HEK293 (cell line): ENCODE data around the gene IL18RAP.

Experiments used
- CTCF ChIA-PET: fragments of 350-600 bp; formaldehyde crosslinking; extraction: SDS; loops from one replicate; lab custom pipeline; 2021; ENCODE audit warnings: antibody characterized with exemption; lab: Yijun Ruan, JAX
- POLR2A ChIA-PET: fragments of 300-600 bp; formaldehyde crosslinking; extraction: SDS; loops from one replicate; lab custom pipeline; 2020; ENCODE audit warnings: antibody characterized with exemption, inconsistent platforms; lab: Yijun Ruan, JAX
- H3K27ac ChIP-seq: fragments of 200-500 bp; sonication (Bioruptor generic); 2 replicates; pipeline ENCODE4 v1.5.1; 2014; ENCODE audit warnings: low read depth, low read length, control low read depth, inconsistent platforms; ENCODE audit errors: extremely low read depth
- H3K36me3 ChIP-seq, 2 experiments: fragments of 200-500 bp in 1 of 2; sonication (Bioruptor generic) in 1 of 2; 1 replicate in 1 of 2; 2 replicates in 1 of 2; pipeline ENCODE4 v1.5.1; 2014 to 2017; ENCODE audit warnings: inconsistent platforms in 2 of 2, low read length in 2 of 2; ENCODE audit not compliant: control insufficient read depth in 2 of 2, insufficient read depth in 1 of 2
- H3K4me1 ChIP-seq: fragments of 200-500 bp; sonication (Bioruptor generic); 2 replicates; pipeline ENCODE4 v1.5.1; 2014; ENCODE audit warnings: mild to moderate bottlenecking, low read length, inconsistent platforms; ENCODE audit not compliant: control insufficient read depth, insufficient read depth
- H3K4me3 ChIP-seq: 2 replicates; pipeline ENCODE4 v1.5.1; 2011; ENCODE audit warnings: low read depth, mild to moderate bottlenecking, control low read depth, low read length, moderate library complexity
- H3K9me3 ChIP-seq: fragments of 200-500 bp; sonication (Bioruptor generic); 2 replicates; pipeline ENCODE4 v1.5.1; 2014; ENCODE audit warnings: low read depth, low read length, inconsistent platforms; ENCODE audit not compliant: control insufficient read depth, insufficient read depth
- KLF8 ChIP-seq: fragments of 450-650 bp; formaldehyde crosslinking; IDR thresholded peaks from 2 replicates; pipeline ENCODE4 v1.5.1; 2016; ENCODE audit warnings: missing biosample characterization, missing genetic modification characterization
- MYNN ChIP-seq: fragments of 450-650 bp; formaldehyde crosslinking; IDR thresholded peaks from 2 replicates; pipeline ENCODE4 v1.5.1; 2016; ENCODE audit warnings: missing biosample characterization, missing genetic modification characterization, borderline replicate concordance
- SALL2 ChIP-seq: fragments of 450-650 bp; formaldehyde crosslinking; IDR thresholded peaks from 2 replicates; pipeline ENCODE4 v1.5.0; 2017; ENCODE audit warnings: missing biosample characterization, mild to moderate bottlenecking, missing genetic modification characterization, borderline replicate concordance
- SP3 ChIP-seq: fragments of 450-650 bp; formaldehyde crosslinking; IDR thresholded peaks from 2 replicates; pipeline ENCODE4 v1.5.1; 2016; ENCODE audit warnings: missing biosample characterization, missing genetic modification characterization
- ZFHX2 ChIP-seq: fragments of 450-650 bp; formaldehyde crosslinking; conservative IDR thresholded peaks from 2 replicates; pipeline ENCODE4 v1.5.1; 2016; ENCODE audit warnings: missing biosample characterization, missing genetic modification characterization
- ZNF211 ChIP-seq: fragments of 450-650 bp; formaldehyde crosslinking; IDR thresholded peaks from 2 replicates; pipeline ENCODE4 v1.5.1; 2016; ENCODE audit warnings: low read depth, missing biosample characterization, missing genetic modification characterization
- ZNF274 ChIP-seq, 2 experiments: fragments of 200-500 bp in 1 of 2; fragments of 450-650 bp in 1 of 2; sonication (Bioruptor generic) in 1 of 2; formaldehyde crosslinking in 1 of 2; IDR thresholded peaks; 2 replicates each; pipeline versions ENCODE4 v1.5.1 to v1.6.1; 2014 to 2016; ENCODE audit warnings: borderline replicate concordance in 1 of 2, inconsistent platforms in 1 of 2, low read length in 1 of 2, missing biosample characterization in 1 of 2, missing genetic modification characterization in 1 of 2
- ZNF521 ChIP-seq: fragments of 450-650 bp; formaldehyde crosslinking; IDR thresholded peaks from 2 replicates; pipeline ENCODE4 v1.5.1; 2017; ENCODE audit warnings: missing biosample characterization, mild to moderate bottlenecking, missing genetic modification characterization
- ZNF549 ChIP-seq: fragments of 450-650 bp; IDR thresholded peaks from 2 replicates; pipeline ENCODE4 v1.5.1; 2018; ENCODE audit warnings: missing biosample characterization, missing genetic modification characterization, mild to moderate bottlenecking, inconsistent platforms, moderate library complexity
- ZNF585B ChIP-seq: fragments of 450-650 bp; formaldehyde crosslinking; IDR thresholded peaks from 2 replicates; pipeline ENCODE4 v1.5.1; 2016; ENCODE audit warnings: missing biosample characterization, missing genetic modification characterization
- ZNF596 ChIP-seq: fragments of 450-650 bp; IDR thresholded peaks from 2 replicates; pipeline ENCODE4 v1.5.0; 2018; ENCODE audit warnings: missing biosample characterization, mild to moderate bottlenecking, missing genetic modification characterization, moderate library complexity
- ZNF747 ChIP-seq: fragments of 450-650 bp; formaldehyde crosslinking; IDR thresholded peaks from 2 replicates; pipeline ENCODE4 v1.5.1; 2016; ENCODE audit warnings: missing biosample characterization, missing genetic modification characterization
- TF ChIP-seq, protein P1 (sequence below): fragments of 450-650 bp; formaldehyde crosslinking; IDR thresholded peaks from 2 replicates; pipeline ENCODE4 v1.5.1; 2016; ENCODE audit warnings: missing biosample characterization, missing genetic modification characterization, borderline replicate concordance
- TF ChIP-seq, protein P2 (sequence below): fragments of 450-650 bp; formaldehyde crosslinking; IDR thresholded peaks from 2 replicates; pipeline ENCODE4 v1.5.1; 2016; ENCODE audit warnings: missing biosample characterization, missing genetic modification characterization
- TF ChIP-seq, protein P3 (sequence below): fragments of 450-650 bp; formaldehyde crosslinking; IDR thresholded peaks from 2 replicates; pipeline ENCODE4 v1.5.1; 2017; ENCODE audit warnings: missing biosample characterization, missing genetic modification characterization

The IL18RAP gene

DNA sequence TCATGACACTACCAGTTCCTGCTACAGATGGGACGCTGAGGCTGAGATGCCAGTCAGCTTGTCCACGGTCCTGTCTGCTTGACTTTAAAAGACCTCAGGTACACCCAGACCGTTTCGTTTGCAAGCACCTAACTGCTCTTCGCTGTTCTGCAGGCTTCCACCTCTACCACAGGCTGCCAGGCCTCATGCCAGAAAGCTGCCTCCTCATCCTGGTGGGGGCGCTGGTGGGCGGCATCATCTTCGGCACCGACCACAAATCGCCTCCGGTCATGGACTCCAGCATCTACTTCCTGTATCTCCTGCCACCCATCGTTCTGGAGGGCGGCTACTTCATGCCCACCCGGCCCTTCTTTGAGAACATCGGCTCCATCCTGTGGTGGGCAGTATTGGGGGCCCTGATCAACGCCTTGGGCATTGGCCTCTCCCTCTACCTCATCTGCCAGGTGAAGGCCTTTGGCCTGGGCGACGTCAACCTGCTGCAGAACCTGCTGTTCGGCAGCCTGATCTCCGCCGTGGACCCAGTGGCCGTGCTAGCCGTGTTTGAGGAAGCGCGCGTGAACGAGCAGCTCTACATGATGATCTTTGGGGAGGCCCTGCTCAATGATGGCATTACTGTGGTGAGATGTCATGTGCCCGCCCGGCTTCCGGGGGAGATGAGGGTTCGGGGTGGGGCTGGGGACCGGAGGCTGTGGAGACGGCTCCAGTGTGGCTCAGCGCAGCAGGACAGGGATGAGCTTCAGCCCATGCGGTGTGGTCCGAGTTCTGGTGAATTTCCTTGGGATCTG is 55.9 kb downstream of the IL18RAP start (continued):
- TF ChIP-seq, protein P1, sequence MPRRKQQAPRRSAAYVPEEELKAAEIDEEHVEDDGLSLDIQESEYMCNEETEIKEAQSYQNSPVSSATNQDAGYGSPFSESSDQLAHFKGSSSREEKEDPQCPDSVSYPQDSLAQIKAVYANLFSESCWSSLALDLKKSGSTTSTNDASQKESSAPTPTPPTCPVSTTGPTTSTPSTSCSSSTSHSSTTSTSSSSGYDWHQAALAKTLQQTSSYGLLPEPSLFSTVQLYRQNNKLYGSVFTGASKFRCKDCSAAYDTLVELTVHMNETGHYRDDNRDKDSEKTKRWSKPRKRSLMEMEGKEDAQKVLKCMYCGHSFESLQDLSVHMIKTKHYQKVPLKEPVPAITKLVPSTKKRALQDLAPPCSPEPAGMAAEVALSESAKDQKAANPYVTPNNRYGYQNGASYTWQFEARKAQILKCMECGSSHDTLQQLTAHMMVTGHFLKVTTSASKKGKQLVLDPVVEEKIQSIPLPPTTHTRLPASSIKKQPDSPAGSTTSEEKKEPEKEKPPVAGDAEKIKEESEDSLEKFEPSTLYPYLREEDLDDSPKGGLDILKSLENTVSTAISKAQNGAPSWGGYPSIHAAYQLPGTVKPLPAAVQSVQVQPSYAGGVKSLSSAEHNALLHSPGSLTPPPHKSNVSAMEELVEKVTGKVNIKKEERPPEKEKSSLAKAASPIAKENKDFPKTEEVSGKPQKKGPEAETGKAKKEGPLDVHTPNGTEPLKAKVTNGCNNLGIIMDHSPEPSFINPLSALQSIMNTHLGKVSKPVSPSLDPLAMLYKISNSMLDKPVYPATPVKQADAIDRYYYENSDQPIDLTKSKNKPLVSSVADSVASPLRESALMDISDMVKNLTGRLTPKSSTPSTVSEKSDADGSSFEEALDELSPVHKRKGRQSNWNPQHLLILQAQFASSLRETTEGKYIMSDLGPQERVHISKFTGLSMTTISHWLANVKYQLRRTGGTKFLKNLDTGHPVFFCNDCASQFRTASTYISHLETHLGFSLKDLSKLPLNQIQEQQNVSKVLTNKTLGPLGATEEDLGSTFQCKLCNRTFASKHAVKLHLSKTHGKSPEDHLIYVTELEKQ (tag by site-specific recombination), result no peak
- TF ChIP-seq ZNF747 (tag by site-specific recombination) (no peak), MYNN (tag by site-specific recombination) (no peak), KLF8 (tag by site-specific recombination) (no peak), SP3 (tag by site-specific recombination) (no peak)

DNA sequence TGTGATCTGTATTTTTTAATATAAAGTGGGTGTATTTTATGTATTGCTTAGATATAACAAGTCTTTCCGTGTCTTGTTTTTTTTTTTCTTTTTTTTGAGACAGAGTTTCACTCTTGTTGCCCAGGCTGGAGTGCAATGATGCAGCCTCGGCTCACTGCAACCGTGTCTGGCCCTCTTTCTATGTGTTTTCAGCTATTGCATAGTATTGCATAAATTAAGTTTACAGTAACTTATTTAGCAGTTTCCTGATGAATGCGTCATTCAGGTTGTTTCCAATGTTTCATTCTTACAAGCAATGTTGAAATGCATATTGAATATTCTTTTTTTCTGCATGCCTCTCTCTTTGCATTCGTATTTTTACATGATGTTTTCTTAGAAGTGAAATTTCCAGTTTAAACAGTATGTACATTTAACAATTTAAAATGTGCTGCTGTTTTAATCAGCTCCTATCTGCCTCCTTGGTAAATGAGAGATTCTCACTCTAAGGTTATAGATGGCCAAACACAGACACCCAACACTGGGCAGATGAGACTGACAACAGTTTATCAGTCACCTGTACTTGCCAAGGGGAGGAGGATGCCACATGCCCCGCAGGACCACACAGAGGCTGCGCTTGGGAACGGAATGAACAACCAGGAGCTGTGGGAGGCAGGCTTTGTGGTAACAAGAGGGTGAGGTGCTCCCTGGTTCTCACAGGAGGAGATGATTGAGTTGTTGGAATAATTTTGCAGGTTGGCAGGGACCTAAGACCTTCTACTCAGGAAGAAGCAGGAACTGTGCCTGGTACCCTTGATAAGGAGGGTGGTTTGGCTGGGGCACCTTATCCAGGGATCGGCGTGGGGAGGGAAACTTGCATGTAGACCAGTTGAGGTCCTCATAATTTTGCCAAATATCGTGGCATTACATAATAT is 57.6 kb downstream of the IL18RAP start:
- TF ChIP-seq, protein P2, sequence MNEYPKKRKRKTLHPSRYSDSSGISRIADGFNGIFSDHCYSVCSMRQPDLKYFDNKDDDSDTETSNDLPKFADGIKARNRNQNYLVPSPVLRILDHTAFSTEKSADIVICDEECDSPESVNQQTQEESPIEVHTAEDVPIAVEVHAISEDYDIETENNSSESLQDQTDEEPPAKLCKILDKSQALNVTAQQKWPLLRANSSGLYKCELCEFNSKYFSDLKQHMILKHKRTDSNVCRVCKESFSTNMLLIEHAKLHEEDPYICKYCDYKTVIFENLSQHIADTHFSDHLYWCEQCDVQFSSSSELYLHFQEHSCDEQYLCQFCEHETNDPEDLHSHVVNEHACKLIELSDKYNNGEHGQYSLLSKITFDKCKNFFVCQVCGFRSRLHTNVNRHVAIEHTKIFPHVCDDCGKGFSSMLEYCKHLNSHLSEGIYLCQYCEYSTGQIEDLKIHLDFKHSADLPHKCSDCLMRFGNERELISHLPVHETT (tag by site-specific recombination), result no peak
- TF ChIP-seq ZNF549 (tag by site-specific recombination), result no peak
- no peak for TF ChIP-seq SALL2 (tag by site-specific recombination)
- TF ChIP-seq ZNF211 (tag by site-specific recombination), result no peak
- TF ChIP-seq ZNF585B (tag by site-specific recombination), result no peak
- no peak for TF ChIP-seq ZFHX2 (tag by site-specific recombination)
- TF ChIP-seq, protein P3, sequence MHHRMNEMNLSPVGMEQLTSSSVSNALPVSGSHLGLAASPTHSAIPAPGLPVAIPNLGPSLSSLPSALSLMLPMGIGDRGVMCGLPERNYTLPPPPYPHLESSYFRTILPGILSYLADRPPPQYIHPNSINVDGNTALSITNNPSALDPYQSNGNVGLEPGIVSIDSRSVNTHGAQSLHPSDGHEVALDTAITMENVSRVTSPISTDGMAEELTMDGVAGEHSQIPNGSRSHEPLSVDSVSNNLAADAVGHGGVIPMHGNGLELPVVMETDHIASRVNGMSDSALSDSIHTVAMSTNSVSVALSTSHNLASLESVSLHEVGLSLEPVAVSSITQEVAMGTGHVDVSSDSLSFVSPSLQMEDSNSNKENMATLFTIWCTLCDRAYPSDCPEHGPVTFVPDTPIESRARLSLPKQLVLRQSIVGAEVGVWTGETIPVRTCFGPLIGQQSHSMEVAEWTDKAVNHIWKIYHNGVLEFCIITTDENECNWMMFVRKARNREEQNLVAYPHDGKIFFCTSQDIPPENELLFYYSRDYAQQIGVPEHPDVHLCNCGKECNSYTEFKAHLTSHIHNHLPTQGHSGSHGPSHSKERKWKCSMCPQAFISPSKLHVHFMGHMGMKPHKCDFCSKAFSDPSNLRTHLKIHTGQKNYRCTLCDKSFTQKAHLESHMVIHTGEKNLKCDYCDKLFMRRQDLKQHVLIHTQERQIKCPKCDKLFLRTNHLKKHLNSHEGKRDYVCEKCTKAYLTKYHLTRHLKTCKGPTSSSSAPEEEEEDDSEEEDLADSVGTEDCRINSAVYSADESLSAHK (tag by site-specific recombination), result no peak
- TF ChIP-seq ZNF596 (tag by site-specific recombination), result no peak
- no peak for TF ChIP-seq ZNF274 (IDR thresholded peaks at IDR 0.05; ENCODE audit: low read length)
- TF ChIP-seq ZNF274 (tag by site-specific recombination; IDR thresholded peaks at IDR 0.05; ENCODE audit: borderline replicate concordance), result no peak
- no peak for TF ChIP-seq ZNF747 (tag by site-specific recombination)
- TF ChIP-seq ZNF521 (tag by site-specific recombination), result no peak
- no peak overlapping the region for H3K4me3 ChIP-seq
- ChIA-PET POLR2A (no interaction called here), CTCF (interaction anchor here (0.6 kb wide), 1 partner anchor 273 kb away, joined by 3 read pairs; no protein-coding TSS in a partner anchor)
- H3K36me3 ChIP-seq, result no peaks in the 10 kb centered on the region
- H3K9me3 ChIP-seq, result no peaks in the 10 kb centered on the region
- H3K4me1 ChIP-seq, result no peaks in the 10 kb centered on the region
- no peak overlapping the region for H3K27ac ChIP-seq
